ENCODE data around the gene CTNND1. TPM values are rescaled to one million over a fixed set of nuclear protein-coding genes. Genes with fewer than 3 reads are reported as not detected.

The CTNND1 gene
- total RNA-seq, 1 donor = 199 TPM

- DNase-seq (ENCODE audit: low read depth) = peak; percentile 59
- TF ChIP-seq CTCF (IDR thresholded peaks at IDR 0.05; ENCODE audit: insufficient read depth, low read depth, low read length) = no peak
- no peak overlapping the region for H3K4me3 ChIP-seq (ENCODE audit: low read depth, low read length)
Observed at GRCh38 chr11:57779276-57779675, 17.7 kb downstream of the CTNND1 start.

GRCh38 chr11:57781529-57781943 lies 19.9 kb downstream of the CTNND1 start:
- peak; percentile 51 for DNase-seq (ENCODE audit: low read depth)
- no peak overlapping the region for H3K4me3 ChIP-seq (ENCODE audit: low read depth, low read length)
- no peak for TF ChIP-seq CTCF (IDR thresholded peaks at IDR 0.05; ENCODE audit: insufficient read depth, low read depth, low read length)

GRCh38 chr11:57785072-57785471 lies 23.5 kb downstream of the CTNND1 start:
- TF ChIP-seq CTCF (IDR thresholded peaks at IDR 0.05; ENCODE audit: insufficient read depth, low read depth, low read length) = no peak
- no peak for DNase-seq (ENCODE audit: low read depth)
- H3K4me3 ChIP-seq (ENCODE audit: low read depth, low read length) = no peak overlapping the region

GRCh38 chr11:57786436-57786835 lies 24.8 kb downstream of the CTNND1 start:
- peak; percentile 49 for DNase-seq (ENCODE audit: low read depth)
- no peak for TF ChIP-seq CTCF (IDR thresholded peaks at IDR 0.05; ENCODE audit: insufficient read depth, low read depth, low read length)
- H3K4me3 ChIP-seq (ENCODE audit: low read depth, low read length) = no peak overlapping the region

DNA sequence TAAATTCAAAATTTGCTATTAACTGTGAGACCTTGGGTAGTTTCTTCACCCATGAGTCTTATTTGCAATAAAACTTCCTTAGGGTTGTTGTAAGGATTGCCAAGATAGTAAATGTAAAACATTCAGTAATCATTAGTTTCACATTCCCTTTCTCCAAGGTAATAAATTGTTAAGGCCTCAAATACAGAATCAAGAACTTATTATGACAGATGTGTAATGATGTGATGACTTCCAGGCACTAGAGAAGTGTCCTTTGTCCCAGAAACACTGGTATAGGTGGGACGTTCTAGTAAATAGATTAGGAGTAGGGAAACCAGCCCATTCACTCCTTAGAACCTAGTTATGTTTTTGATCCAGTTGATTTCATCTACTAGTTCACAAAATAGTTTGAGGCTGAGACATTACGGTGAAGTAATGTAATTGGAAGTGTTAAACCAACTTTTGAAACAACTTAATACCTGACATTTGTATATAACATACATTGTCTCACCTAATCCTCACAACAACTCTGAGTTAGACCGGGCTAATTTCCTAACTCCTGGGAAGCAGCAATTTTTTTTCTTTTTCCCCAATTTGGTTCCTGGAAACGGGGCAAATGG lies 25.5 kb downstream of the CTNND1 start:
- no peak overlapping the region for H3K4me3 ChIP-seq (ENCODE audit: low read depth, low read length)
- no peak for TF ChIP-seq CTCF (IDR thresholded peaks at IDR 0.05; ENCODE audit: insufficient read depth, low read depth, low read length)
- DNase-seq (ENCODE audit: low read depth) = peak; percentile 61

DNA sequence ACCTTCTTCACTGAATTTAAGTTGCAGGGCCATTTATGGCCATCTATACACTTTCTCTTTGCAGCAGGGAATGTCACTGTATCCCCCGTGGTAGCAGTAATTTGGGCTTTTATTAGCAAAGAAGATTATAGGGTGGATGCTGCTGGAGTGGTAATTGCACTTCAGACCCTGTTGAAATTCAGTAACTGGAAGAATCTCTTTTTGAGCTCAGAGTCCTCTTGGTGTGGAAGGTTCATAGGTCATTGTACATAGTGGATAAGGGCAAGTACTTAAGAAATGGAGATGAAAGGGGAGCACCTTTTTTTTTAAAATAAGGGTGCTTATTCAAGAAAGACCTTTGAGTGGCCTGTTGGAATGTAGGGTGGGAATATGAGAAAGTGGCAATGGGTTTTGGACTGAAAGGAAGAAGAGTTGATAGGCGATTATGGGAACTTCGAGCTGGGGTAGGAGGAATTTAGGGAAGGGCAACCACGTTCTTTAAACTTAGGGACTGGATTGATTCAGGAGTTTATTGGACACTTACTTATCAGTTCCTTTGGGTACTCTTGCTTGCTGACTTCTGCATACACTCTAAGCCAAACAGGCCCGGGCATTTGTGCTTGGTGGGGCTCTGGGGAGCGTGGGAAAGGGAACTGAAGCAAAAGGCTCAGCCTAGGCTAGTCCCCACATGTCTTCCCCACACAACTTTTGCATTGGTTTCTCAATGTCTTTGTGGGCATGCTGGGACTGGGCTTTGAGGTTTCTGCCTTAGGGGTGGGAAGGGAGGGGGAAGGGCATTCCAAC lies 26.5 kb downstream of the CTNND1 start:
- no peak for TF ChIP-seq CTCF (IDR thresholded peaks at IDR 0.05; ENCODE audit: insufficient read depth, low read depth, low read length)
- peak; percentile 58 for DNase-seq (ENCODE audit: low read depth)
- no peak overlapping the region for H3K4me3 ChIP-seq (ENCODE audit: low read depth, low read length)

Measured in fibroblast of villous mesenchyme (primary cell).